T-helper 17 cell (primary cell): ENCODE results near the gene HNF4A. TPM values are rescaled to one million over a fixed set of nuclear protein-coding genes. Genes with fewer than 3 reads are reported as not detected.
A peak's percentile ranks its signal among the peaks of the same experiment; 100 is the strongest.

Source experiments
- ATAC-seq: fragments of 150-1000 bp; cut with Tn5 transposase; 2 replicates; pipeline ENCODE4 v1.10.0; 2021; ENCODE audit warnings: mild to moderate bottlenecking, moderate library complexity
- DNase-seq, 3 donors: peaks; one replicate each; pipeline versions ENCODE4 v3.0.0 to v3.0.0-alpha.2; 2020 to 2021
- H3K9me3 ChIP-seq: one replicate; pipeline ENCODE4 v1.7.0; 2013; ENCODE audit warnings: low read length, mild to moderate bottlenecking; ENCODE audit not compliant: control insufficient read depth, poor library complexity, severe bottlenecking
- H3K27ac Mint-ChIP-seq: one replicate; pipeline ENCODE4 v1.8.0; 2022; ENCODE audit warnings: mild to moderate bottlenecking, moderate library complexity, mixed read lengths
- H3K27me3 Mint-ChIP-seq: one replicate; pipeline ENCODE4 v1.8.0; 2022; ENCODE audit warnings: mixed read lengths
- H3K36me3 Mint-ChIP-seq: one replicate; pipeline ENCODE4 v1.8.0; 2022; ENCODE audit warnings: low read depth, mixed read lengths
- H3K4me1 Mint-ChIP-seq: one replicate; pipeline ENCODE4 v1.8.0; 2022; ENCODE audit warnings: mild to moderate bottlenecking, mixed read lengths
- H3K4me3 Mint-ChIP-seq: one replicate; pipeline ENCODE4 v1.8.0; 2022; ENCODE audit warnings: mild to moderate bottlenecking, moderate library complexity, mixed read lengths
- total RNA-seq, 4 donors: library from RNA in 2 of 4; stranded (reverse) in 2 of 4; gene quantifications; one replicate each; pipeline ENCODE4 v1.2.3 and lab custom pipeline; 2022 to 2026

HNF4A gene
- total RNA-seq, 2 donors from 2014 or later, result not detected

GRCh38 chr20:44388466-44389023, 33.0 kb downstream of the HNF4A start:
- DNase-seq, result peak; percentile 31 to 58 (median 41)
- Mint-ChIP-seq H3K27me3 (peaks cover 28% of the 10 kb centered on the region), H3K4me3 (no peak overlapping the region), H3K4me1 (peaks cover 4% of the 10 kb centered on the region), H3K36me3 (no peaks in the 10 kb centered on the region), H3K27ac (no peak overlapping the region)
- ATAC-seq, result peak; percentile 88
- H3K9me3 ChIP-seq, result no peaks in the 10 kb centered on the region

DNA sequence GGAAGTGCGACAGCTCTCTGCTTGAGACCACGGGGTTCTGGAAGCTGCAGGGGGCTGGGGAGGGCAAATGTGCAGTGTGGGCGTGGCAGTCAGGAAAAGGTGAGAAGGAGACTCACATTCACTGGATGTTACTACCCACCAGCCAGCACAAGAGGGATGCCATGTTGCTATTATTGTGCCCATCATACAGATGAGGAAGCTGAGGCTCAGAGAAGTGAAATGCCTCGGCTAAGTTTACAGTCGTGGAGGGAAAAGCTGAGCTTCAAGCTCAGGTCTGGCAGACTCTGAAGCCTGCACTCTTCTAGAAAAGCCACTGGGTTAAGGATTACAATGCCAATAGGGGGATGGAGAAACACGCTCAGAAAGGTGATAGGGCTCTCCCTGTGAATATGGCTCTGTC, 34.4 kb downstream of the HNF4A start:
- no peak for ATAC-seq
- DNase-seq, result no peak
- Mint-ChIP-seq H3K27me3 (peaks cover 28% of the 10 kb centered on the region), H3K4me3 (no peak overlapping the region), H3K36me3 (no peaks in the 10 kb centered on the region), H3K4me1 (peaks cover 4% of the 10 kb centered on the region), H3K27ac (no peak overlapping the region)
- H3K9me3 ChIP-seq, result no peaks in the 10 kb centered on the region

GRCh38 chr20:44390280-44390679, 34.8 kb downstream of the HNF4A start:
- no peak overlapping the region for H3K4me3 Mint-ChIP-seq
- no peaks in the 10 kb centered on the region for H3K36me3 Mint-ChIP-seq
- H3K9me3 ChIP-seq, result no peaks in the 10 kb centered on the region
- DNase-seq (no peak), ATAC-seq (no peak)
- H3K27me3 Mint-ChIP-seq, result peaks cover 30% of the 10 kb centered on the region
- no peak overlapping the region for H3K27ac Mint-ChIP-seq
- peaks cover 4% of the 10 kb centered on the region for H3K4me1 Mint-ChIP-seq

DNA sequence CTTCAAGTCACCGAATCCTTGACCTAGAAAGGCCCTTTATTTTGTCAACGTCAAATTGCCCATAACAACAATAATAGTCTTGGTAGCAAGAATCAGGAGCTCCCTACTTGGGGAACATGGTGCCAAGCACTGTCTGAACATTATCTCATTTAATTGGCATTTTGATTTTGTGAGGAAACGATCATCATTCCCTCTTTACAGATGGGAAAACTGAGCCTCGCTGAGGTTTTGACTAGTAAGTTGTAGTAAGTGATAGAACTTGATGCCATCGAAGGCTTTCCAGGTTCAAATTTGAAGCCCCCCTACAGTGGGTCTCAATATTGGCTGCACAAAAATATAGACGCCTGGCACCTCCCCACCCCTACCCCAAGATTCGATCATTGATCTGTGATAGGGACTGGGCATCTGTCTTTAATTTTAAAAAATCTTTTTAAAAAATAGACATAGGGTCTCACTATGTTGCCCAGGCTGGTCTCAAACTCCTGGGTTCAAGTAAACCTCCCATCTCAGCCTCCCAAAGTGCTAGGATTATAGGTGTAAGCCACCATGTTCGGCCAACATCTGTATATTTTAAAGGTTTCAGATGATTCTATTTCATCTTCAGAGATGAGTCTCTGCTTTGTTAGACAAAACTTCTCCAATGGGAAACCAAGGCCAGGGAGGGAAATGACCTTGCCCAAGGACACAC, 36.7 kb downstream of the HNF4A start:
- peaks cover 35% of the 10 kb centered on the region for H3K27me3 Mint-ChIP-seq
- no peak for DNase-seq
- no peak for ATAC-seq
- no peaks in the 10 kb centered on the region for H3K9me3 ChIP-seq
- peaks cover 4% of the 10 kb centered on the region for H3K4me1 Mint-ChIP-seq
- H3K36me3 Mint-ChIP-seq, result no peaks in the 10 kb centered on the region
- H3K27ac Mint-ChIP-seq, result no peak overlapping the region
- no peak overlapping the region for H3K4me3 Mint-ChIP-seq

GRCh38 chr20:44392776-44393607, 37.5 kb downstream of the HNF4A start:
- Mint-ChIP-seq H3K36me3 (no peaks in the 10 kb centered on the region), H3K4me1 (peaks cover 3% of the 10 kb centered on the region), H3K4me3 (no peak overlapping the region), H3K27me3 (peaks cover 41% of the 10 kb centered on the region), H3K27ac (no peak overlapping the region)
- H3K9me3 ChIP-seq, result no peaks in the 10 kb centered on the region
- DNase-seq (no peak), ATAC-seq (no peak)

GRCh38 chr20:44393608-44394451, 38.3 kb downstream of the HNF4A start:
- H3K9me3 ChIP-seq, result no peaks in the 10 kb centered on the region
- H3K27ac Mint-ChIP-seq, result no peak overlapping the region
- peaks cover 2% of the 10 kb centered on the region for H3K4me1 Mint-ChIP-seq
- no peaks in the 10 kb centered on the region for H3K36me3 Mint-ChIP-seq
- no peak for DNase-seq
- no peak for ATAC-seq
- no peak overlapping the region for H3K4me3 Mint-ChIP-seq
- H3K27me3 Mint-ChIP-seq, result peaks cover 44% of the 10 kb centered on the region

- Mint-ChIP-seq H3K27me3 (peaks cover 44% of the 10 kb centered on the region), H3K4me1 (peaks cover 2% of the 10 kb centered on the region), H3K36me3 (peaks cover under 1% of the 10 kb centered on the region), H3K4me3 (no peak overlapping the region), H3K27ac (no peak overlapping the region)
- DNase-seq (no peak), ATAC-seq (no peak)
- H3K9me3 ChIP-seq, result no peaks in the 10 kb centered on the region
These were observed 38.9 kb downstream of the HNF4A start for GRCh38 chr20:44394452-44394701.

GRCh38 chr20:44394702-44395460, 39.4 kb downstream of the HNF4A start:
- ATAC-seq, result no peak
- Mint-ChIP-seq H3K4me3 (no peak overlapping the region), H3K36me3 (peaks cover 3% of the 10 kb centered on the region), H3K27me3 (peaks cover 44% of the 10 kb centered on the region), H3K27ac (no peak overlapping the region), H3K4me1 (peaks cover 5% of the 10 kb centered on the region)
- no peak for DNase-seq
- H3K9me3 ChIP-seq, result no peaks in the 10 kb centered on the region

GRCh38 chr20:44395461-44396340, 40.2 kb downstream of the HNF4A start:
- peaks cover 44% of the 10 kb centered on the region for H3K27me3 Mint-ChIP-seq
- no peaks in the 10 kb centered on the region for H3K9me3 ChIP-seq
- ATAC-seq, result no peak
- H3K4me1 Mint-ChIP-seq, result peaks cover 5% of the 10 kb centered on the region
- DNase-seq, result no peak
- H3K27ac Mint-ChIP-seq, result no peak overlapping the region
- H3K36me3 Mint-ChIP-seq, result peaks cover 3% of the 10 kb centered on the region
- H3K4me3 Mint-ChIP-seq, result no peak overlapping the region

DNA sequence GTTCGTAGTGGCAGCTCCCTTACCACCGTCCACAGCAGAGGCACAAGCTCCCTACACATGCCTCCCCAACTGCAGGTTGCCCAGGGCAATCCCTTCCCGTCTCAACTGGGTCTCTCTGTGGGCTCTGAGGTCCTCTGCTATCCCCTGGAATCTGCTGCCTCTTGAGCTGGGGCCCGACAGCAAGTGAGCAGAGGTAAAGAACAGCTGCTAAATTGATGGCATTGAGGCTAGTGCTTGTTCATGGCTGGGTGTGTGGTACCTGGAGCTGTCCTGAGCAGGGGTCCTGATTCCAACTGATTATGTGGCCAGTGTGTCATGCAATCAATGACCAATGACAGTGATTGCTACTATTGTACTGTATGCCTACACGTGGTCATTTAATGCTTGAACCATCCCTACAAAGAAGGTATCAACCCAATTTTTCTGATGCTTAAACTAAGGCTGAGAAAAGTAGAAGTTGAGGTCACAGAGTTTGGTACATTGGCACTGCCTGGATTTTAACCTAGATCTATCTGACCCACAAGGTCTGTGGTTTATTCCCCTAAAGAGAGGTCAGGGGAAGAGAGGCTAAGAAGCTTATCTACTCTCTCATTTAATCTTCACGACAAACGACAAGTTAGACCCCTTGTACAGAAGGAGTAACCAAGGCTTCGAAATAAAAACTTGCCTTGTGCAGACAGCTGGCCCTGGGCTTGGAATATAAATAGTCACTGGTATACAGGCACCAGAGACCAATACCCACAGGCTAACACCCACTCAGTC, 41.1 kb downstream of the HNF4A start:
- Mint-ChIP-seq H3K4me1 (peaks cover 5% of the 10 kb centered on the region), H3K27me3 (peaks cover 38% of the 10 kb centered on the region), H3K4me3 (no peak overlapping the region), H3K36me3 (peaks cover 3% of the 10 kb centered on the region), H3K27ac (no peak overlapping the region)
- no peak for ATAC-seq
- DNase-seq, result no peak
- H3K9me3 ChIP-seq, result no peaks in the 10 kb centered on the region

DNA sequence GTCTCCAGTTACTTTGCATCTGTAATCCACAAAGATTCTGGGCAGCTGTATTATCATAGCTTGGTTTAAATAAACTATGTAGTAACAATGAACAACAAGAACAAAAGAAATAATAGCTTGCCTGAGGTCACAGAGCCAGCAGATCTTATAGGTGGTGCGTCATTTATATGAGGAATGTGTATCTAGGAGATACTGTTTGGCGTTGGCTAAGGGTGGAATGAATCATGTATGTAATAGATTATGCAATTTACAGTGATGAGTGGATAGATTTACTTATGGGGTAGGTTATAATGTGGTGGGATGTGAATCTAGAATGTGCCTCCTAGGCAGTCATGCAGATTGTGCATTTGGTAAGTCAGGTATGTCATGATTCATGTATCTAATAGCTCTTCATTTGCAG, 42.8 kb downstream of the HNF4A start:
- Mint-ChIP-seq H3K36me3 (peaks cover 3% of the 10 kb centered on the region), H3K4me3 (no peak overlapping the region), H3K4me1 (peaks cover 5% of the 10 kb centered on the region), H3K27me3 (peaks cover 38% of the 10 kb centered on the region), H3K27ac (peak overlapping the region; percentile 16)
- no peaks in the 10 kb centered on the region for H3K9me3 ChIP-seq
- DNase-seq (no peak), ATAC-seq (no peak)
